ENCODE results near the gene LRMDA. TPM values are rescaled to one million over a fixed set of nuclear protein-coding genes. Genes with fewer than 3 reads are reported as not detected.

Gene LRMDA
- total RNA-seq, 1 experiment from 2014 or later = 4.8 TPM

DNA sequence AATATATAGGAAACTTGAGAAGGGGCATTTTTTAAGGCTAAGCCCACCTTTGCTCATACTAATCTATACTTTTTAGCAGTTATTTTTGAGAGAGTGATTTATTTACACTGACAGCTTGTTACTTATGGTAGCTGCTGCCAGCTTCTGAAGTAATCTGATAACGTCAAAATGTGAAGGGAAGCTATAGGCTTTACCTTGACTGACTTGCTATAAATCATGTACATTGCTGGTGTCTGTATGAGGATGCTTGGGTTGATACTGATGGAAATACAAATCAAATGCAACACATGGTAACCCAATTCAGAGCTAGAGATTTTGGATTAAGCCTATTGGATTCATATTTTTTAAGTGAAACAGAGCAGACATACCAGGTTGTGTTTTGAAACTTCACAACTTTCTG is 299.4 kb downstream of the LRMDA start (continued):
- TF ChIP-seq, protein P1, sequence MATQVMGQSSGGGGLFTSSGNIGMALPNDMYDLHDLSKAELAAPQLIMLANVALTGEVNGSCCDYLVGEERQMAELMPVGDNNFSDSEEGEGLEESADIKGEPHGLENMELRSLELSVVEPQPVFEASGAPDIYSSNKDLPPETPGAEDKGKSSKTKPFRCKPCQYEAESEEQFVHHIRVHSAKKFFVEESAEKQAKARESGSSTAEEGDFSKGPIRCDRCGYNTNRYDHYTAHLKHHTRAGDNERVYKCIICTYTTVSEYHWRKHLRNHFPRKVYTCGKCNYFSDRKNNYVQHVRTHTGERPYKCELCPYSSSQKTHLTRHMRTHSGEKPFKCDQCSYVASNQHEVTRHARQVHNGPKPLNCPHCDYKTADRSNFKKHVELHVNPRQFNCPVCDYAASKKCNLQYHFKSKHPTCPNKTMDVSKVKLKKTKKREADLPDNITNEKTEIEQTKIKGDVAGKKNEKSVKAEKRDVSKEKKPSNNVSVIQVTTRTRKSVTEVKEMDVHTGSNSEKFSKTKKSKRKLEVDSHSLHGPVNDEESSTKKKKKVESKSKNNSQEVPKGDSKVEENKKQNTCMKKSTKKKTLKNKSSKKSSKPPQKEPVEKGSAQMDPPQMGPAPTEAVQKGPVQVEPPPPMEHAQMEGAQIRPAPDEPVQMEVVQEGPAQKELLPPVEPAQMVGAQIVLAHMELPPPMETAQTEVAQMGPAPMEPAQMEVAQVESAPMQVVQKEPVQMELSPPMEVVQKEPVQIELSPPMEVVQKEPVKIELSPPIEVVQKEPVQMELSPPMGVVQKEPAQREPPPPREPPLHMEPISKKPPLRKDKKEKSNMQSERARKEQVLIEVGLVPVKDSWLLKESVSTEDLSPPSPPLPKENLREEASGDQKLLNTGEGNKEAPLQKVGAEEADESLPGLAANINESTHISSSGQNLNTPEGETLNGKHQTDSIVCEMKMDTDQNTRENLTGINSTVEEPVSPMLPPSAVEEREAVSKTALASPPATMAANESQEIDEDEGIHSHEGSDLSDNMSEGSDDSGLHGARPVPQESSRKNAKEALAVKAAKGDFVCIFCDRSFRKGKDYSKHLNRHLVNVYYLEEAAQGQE (IDR thresholded peaks at IDR 0.05; ENCODE audit: low read depth) = no peak
- TF ChIP-seq SRF (IDR thresholded peaks at IDR 0.05; ENCODE audit: low read depth) (no peak), ZBTB33 (IDR thresholded peaks at IDR 0.05; ENCODE audit: extremely low read depth, insufficient replicate concordance, low read length) (no peak)

DNA sequence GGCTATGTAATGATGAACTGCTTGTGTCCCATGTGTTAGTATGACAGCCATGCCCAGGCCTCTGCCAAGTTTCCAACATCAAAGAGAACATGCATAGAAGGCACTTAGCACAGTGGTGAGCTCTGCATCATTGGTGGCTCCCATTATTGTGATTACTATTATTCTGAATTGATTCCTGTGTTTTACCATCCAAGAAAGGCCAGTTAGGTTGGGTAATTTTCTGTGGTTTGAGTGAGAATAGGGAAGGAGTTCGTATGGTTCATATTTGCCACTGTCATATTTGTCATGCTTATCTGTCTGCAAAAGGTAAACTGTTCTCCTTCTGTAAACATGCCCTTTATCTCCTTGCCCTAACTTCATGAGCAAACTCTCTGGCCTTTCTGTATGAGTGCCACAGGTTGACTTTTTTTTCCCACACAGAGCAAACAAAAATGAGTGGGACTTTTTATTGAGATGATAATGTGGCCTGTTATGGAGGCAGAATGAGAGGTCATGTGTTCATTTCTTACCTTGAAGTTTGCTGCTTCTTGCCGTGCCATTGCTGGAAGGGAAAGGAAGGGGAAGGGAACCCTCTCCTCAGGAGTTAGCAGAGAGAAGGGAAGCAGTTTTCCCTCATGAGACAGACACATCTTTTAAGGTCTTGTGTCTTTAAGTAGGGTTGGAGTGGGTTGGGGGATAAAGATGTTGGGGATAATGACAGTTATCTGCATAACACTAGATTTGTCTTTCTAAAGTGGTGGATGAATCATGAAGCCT is 301.9 kb downstream of the LRMDA start:
- RAD21 ChIA-PET (ENCODE audit: low non-redundant PET in 1 of 2, low total read pairs in 2 of 2, uncharacterized antibody in 2 of 2, unreplicated experiment in 2 of 2) = no interaction called here
- Histone ChIP-seq H3K27ac (ENCODE audit: low read depth, low read length) (no peak overlapping the region), H3K4me1 (ENCODE audit: control insufficient read depth in 1 of 2, insufficient read depth in 2 of 2, low read length in 2 of 2) (no peaks in the 10 kb centered on the region), H3K27me3 (ENCODE audit: insufficient read depth, low read length) (peaks cover 9% of the 10 kb centered on the region; the same call in 1 of the 2 replicates), H3K9ac (ENCODE audit: low read length) (no peak overlapping the region), H3K4me3 (replicated peaks in 1 of 2; ENCODE audit: low read depth in 1 of 2, low read length in 2 of 2) (no peak overlapping the region), H2AFZ (ENCODE audit: low read depth, low read length, poor library complexity, severe bottlenecking) (no peak overlapping the region), H3K4me2 (ENCODE audit: low read length) (no peak overlapping the region), H3K79me2 (ENCODE audit: insufficient read depth, low read length) (no peaks in the 10 kb centered on the region), H3K9me2 (ENCODE audit: insufficient read depth) (no peaks in the 10 kb centered on the region), H3K9me3 (ENCODE audit: control insufficient read depth in 1 of 2, insufficient read depth in 1 of 2, low read depth in 1 of 2, low read length in 2 of 2) (no peaks in the 10 kb centered on the region), H4K20me1 (ENCODE audit: insufficient read depth) (no peaks in the 10 kb centered on the region), H3K36me3 (ENCODE audit: control insufficient read depth in 1 of 2, insufficient read depth in 2 of 2, low read length in 2 of 2) (no peaks in the 10 kb centered on the region)
- intact Hi-C loops (cut with micrococcal nuclease) = no loop called here
- no peak for DNase-seq (ENCODE audit: low read depth, low spot score)
- ATAC-seq = no peak
- no peak for TF ChIP-seq YY1 (IDR thresholded peaks at IDR 0.05; ENCODE audit: extremely low read depth, insufficient replicate concordance, low read depth, low read length)
- TF ChIP-seq EGR1 (IDR thresholded peaks at IDR 0.05; ENCODE audit: low read depth) = no peak
- CTCF ChIA-PET = no interaction called here
- no TSS peak for BruUV-seq (replicated peaks)
- POLR2A ChIA-PET = no interaction called here

Data from HCT116 (cell line).